Measurements from ENCODE around the gene EYS.

- no peak for TF ChIP-seq POLR2A (IDR thresholded peaks at IDR 0.05)
- TF ChIP-seq, protein P1, sequence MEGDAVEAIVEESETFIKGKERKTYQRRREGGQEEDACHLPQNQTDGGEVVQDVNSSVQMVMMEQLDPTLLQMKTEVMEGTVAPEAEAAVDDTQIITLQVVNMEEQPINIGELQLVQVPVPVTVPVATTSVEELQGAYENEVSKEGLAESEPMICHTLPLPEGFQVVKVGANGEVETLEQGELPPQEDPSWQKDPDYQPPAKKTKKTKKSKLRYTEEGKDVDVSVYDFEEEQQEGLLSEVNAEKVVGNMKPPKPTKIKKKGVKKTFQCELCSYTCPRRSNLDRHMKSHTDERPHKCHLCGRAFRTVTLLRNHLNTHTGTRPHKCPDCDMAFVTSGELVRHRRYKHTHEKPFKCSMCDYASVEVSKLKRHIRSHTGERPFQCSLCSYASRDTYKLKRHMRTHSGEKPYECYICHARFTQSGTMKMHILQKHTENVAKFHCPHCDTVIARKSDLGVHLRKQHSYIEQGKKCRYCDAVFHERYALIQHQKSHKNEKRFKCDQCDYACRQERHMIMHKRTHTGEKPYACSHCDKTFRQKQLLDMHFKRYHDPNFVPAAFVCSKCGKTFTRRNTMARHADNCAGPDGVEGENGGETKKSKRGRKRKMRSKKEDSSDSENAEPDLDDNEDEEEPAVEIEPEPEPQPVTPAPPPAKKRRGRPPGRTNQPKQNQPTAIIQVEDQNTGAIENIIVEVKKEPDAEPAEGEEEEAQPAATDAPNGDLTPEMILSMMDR (IDR thresholded peaks at IDR 0.05), result no peak
Measured at GRCh38 chr6:65449926-65450325, 257.1 kb downstream of the EYS start.
